A549 (cell line): ENCODE data around the gene CD63. TPM values are rescaled to one million over a fixed set of nuclear protein-coding genes. Genes with fewer than 3 reads are reported as not detected.

Source experiments
- ATAC-seq, 2 experiments: fragments of 200-7000 bp in 1 of 2; fragments of >200 bp in 1 of 2; cut with Nextera tagmentation in 1 of 2; cut with Tn5 transposase in 1 of 2; 3 replicates each; pipeline versions ENCODE4 v1.8.0 to v1.9.1; 2018 to 2020; ENCODE audit warnings: mild to moderate bottlenecking in 1 of 2, moderate library complexity in 1 of 2
- CTCF ChIA-PET: fragments of 300-600 bp; sonication (Branson Sonifier 250); formaldehyde crosslinking; extraction: SDS; loops from one replicate; lab custom pipeline; 2021; ENCODE audit warnings: antibody characterized with exemption, inconsistent platforms; lab: Yijun Ruan, JAX
- POLR2A ChIA-PET: fragments of 350-600 bp; formaldehyde crosslinking; extraction: SDS; loops from one replicate; lab custom pipeline; 2021; ENCODE audit warnings: antibody characterized with exemption, inconsistent platforms; lab: Yijun Ruan, JAX
- DNase-seq, 2 experiments: peaks; one replicate each; pipeline versions ENCODE4 v3.0.0 to v3.0.0-alpha.2; 2011 to 2016; ENCODE audit warnings: low read depth in 1 of 2, low spot score in 1 of 2
- FAIRE-seq: peaks from 2 replicates; lab custom pipeline; 2011; peaks lifted over from hg19 to GRCh38; lab: Jason Lieb, UNC
- H3K27ac ChIP-seq, 2 experiments: fragments of >200 bp; sonication (Bioruptor Twin); formaldehyde crosslinking; 3 replicates each; pipeline ENCODE4 v1.5.1; 2016 to 2017
- H3K4me1 ChIP-seq: fragments of >200 bp; sonication (Bioruptor Twin); formaldehyde crosslinking; 3 replicates; pipeline ENCODE4 v1.6.1; 2016
- H3K4me2 ChIP-seq: fragments of >200 bp; sonication (Bioruptor Twin); formaldehyde crosslinking; 3 replicates; pipeline ENCODE4 v1.6.1; 2016
- H3K4me3 ChIP-seq: fragments of >200 bp; sonication (Bioruptor Twin); formaldehyde crosslinking; 3 replicates; pipeline ENCODE4 v1.5.1; 2016
- H3K9me3 ChIP-seq: fragments of >200 bp; sonication (Bioruptor Twin); formaldehyde crosslinking; 3 replicates; pipeline ENCODE4 v1.6.1; 2016
- CBX2 ChIP-seq: fragments of 200-600 bp; sonication (generic); IDR thresholded peaks from 2 replicates; pipeline ENCODE4 v1.6.1; 2016; ENCODE audit warnings: low read depth, mild to moderate bottlenecking, borderline replicate concordance
- CBX8 ChIP-seq: fragments of 200-600 bp; sonication (generic); IDR thresholded peaks from 2 replicates; pipeline ENCODE4 v1.6.1; 2016
- CHD2 ChIP-seq: fragments of 150-350 bp; IDR thresholded peaks from 2 replicates; pipeline ENCODE4 v1.6.1; 2014; ENCODE audit warnings: low read length; ENCODE audit not compliant: partially characterized antibody
- CHD4 ChIP-seq: fragments of 200-600 bp; sonication (generic); IDR thresholded peaks from 2 replicates; pipeline ENCODE4 v1.6.1; 2016; ENCODE audit warnings: antibody characterized with exemption, mild to moderate bottlenecking, borderline replicate concordance
- EP300 ChIP-seq, 2 experiments: fragments of >200 bp; sonication (Bioruptor Twin); formaldehyde crosslinking; IDR thresholded peaks; 2 replicates in 1 of 2; 3 replicates in 1 of 2; pipeline ENCODE4 v1.6.1; 2016 to 2017
- ESRRA ChIP-seq: fragments of 150-350 bp; IDR thresholded peaks from 2 replicates; pipeline ENCODE4 v1.6.1; 2014; ENCODE audit warnings: mild to moderate bottlenecking, low read length, borderline replicate concordance
- FOXS1 ChIP-seq: fragments of 250-450 bp; sonication (Bioruptor Pico); IDR thresholded peaks from 2 replicates; pipeline ENCODE4 v1.5.0; 2020; ENCODE audit warnings: mild to moderate bottlenecking, moderate library complexity
- GATA3 ChIP-seq: IDR thresholded peaks from 2 replicates; pipeline ENCODE4 v1.6.1; 2012; ENCODE audit warnings: borderline replicate concordance
- HOXA7 ChIP-seq: fragments of 250-450 bp; sonication (Bioruptor Pico); IDR thresholded peaks from 2 replicates; pipeline ENCODE4 v1.5.0; 2020; ENCODE audit warnings: mild to moderate bottlenecking, moderate library complexity
- MAFK ChIP-seq: fragments of 450-650 bp; IDR thresholded peaks from 2 replicates; pipeline ENCODE4 v1.6.1; 2014; ENCODE audit not compliant: partially characterized antibody
- POLR2AphosphoS2 ChIP-seq: conservative IDR thresholded peaks from 2 replicates; pipeline ENCODE4 v1.6.1; 2012; ENCODE audit warnings: low read length, improper control_type of control experiment, inconsistent platforms
- RAD21 ChIP-seq, 2 experiments: fragments of >200 bp in 1 of 2; sonication (Bioruptor Twin) in 1 of 2; formaldehyde crosslinking in 1 of 2; IDR thresholded peaks in 1 of 2; conservative IDR thresholded peaks in 1 of 2; 2 replicates in 1 of 2; 3 replicates in 1 of 2; pipeline ENCODE4 v1.6.1; 2012 to 2018; ENCODE audit warnings: inconsistent platforms in 1 of 2
- RARB ChIP-seq: fragments of 250-450 bp; sonication (Bioruptor Pico); IDR thresholded peaks from 2 replicates; pipeline ENCODE4 v1.8.0; 2021; ENCODE audit warnings: mild to moderate bottlenecking, moderate library complexity
- RFX5 ChIP-seq: fragments of 450-650 bp; IDR thresholded peaks from 2 replicates; pipeline ENCODE4 v1.7.1; 2014; ENCODE audit warnings: antibody characterized with exemption, mild to moderate bottlenecking, moderate library complexity
- SMC3 ChIP-seq: fragments of >200 bp; sonication (Bioruptor Twin); formaldehyde crosslinking; IDR thresholded peaks from 3 replicates; pipeline ENCODE4 v1.6.1; 2018; ENCODE audit warnings: inconsistent platforms
- SREBF2 ChIP-seq: fragments of 450-650 bp; IDR thresholded peaks from 2 replicates; pipeline ENCODE4 v1.6.1; 2014; ENCODE audit warnings: mild to moderate bottlenecking, moderate library complexity
- TFCP2L1 ChIP-seq: fragments of 250-450 bp; sonication (Bioruptor Pico); IDR thresholded peaks from 2 replicates; pipeline ENCODE4 v1.5.0; 2021; ENCODE audit warnings: mild to moderate bottlenecking
- TP53 ChIP-seq: fragments of 250-450 bp; sonication (Bioruptor Pico); IDR thresholded peaks from 2 replicates; pipeline ENCODE4 v1.5.0; 2021; ENCODE audit warnings: mild to moderate bottlenecking, moderate library complexity
- ZNF302 ChIP-seq: fragments of 250-450 bp; sonication (Bioruptor Pico); IDR thresholded peaks from 2 replicates; pipeline ENCODE4 v1.9.0; 2021; ENCODE audit warnings: inconsistent platforms, mild to moderate bottlenecking, moderate library complexity
- ZSCAN20 ChIP-seq: fragments of 250-450 bp; sonication (Bioruptor Pico); IDR thresholded peaks from 2 replicates; pipeline ENCODE4 v1.8.0; 2022; ENCODE audit warnings: mild to moderate bottlenecking, moderate library complexity
- WGBS: methylation state at CpG from one replicate; pipeline ENCODE4 v1.1.6; 2017; ENCODE audit errors: missing lambda C conversion rate; 5-methylcytosine and 5-hydroxymethylcytosine counted together
- polyA plus RNA-seq, 4 experiments: library from polyadenylated mRNA; depleted of rRNA in 3 of 4; stranded (reverse); fragments of >200 nt; fragmentation: RNase III in 1 of 4; extraction: RNeasy Plus Mini Kit Qiagen cat#74134 plus additional on column Dnase treatment in 1 of 4; gene quantifications; 2 replicates in 3 of 4; 3 replicates in 1 of 4; pipeline ENCODE4 v1.2.3, GENCODE V29; 2011 to 2017
- TF ChIP-seq, protein P1 (sequence below): fragments of 450-650 bp; IDR thresholded peaks from 2 replicates; pipeline ENCODE4 v1.6.1; 2014; ENCODE audit warnings: antibody characterized with exemption
- TF ChIP-seq, protein P2 (sequence below): IDR thresholded peaks from 2 replicates; pipeline ENCODE4 v1.6.1; 2012
- TF ChIP-seq, protein P3 (sequence below): fragments of >200 bp; sonication (Bioruptor Twin); formaldehyde crosslinking; IDR thresholded peaks from 2 replicates; pipeline ENCODE4 v1.6.1; 2016
- TF ChIP-seq, protein P4 (sequence below): IDR thresholded peaks from 2 replicates; pipeline ENCODE4 v1.6.1; 2012; ENCODE audit warnings: low read depth, borderline replicate concordance

Gene CD63
- polyA plus RNA-seq, 2 of the 4 experiments (the other 2 are of a cell fraction) = 530 to 724 TPM

DNA sequence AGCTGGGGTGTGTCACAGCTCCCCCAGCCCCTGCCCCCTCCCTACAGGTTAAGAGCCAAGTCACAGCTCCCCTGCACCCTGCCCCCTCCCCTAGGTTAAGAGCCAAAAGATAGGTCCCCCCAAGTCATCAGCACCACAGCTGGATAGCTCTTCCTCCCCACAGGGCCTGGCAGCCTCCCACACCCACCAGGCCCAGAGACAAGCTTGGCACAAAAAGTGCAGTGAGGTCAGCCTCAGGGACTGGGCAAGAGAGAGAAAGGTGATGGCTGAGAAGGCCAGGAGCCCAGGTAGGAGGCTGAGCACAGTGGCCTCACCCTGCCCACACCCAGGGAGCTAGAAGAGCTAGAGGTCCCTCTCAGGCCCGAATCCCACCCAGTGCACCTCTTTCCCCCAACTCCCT lies 29.8 kb downstream of the CD63 start (continued):
- TF ChIP-seq, protein P1, sequence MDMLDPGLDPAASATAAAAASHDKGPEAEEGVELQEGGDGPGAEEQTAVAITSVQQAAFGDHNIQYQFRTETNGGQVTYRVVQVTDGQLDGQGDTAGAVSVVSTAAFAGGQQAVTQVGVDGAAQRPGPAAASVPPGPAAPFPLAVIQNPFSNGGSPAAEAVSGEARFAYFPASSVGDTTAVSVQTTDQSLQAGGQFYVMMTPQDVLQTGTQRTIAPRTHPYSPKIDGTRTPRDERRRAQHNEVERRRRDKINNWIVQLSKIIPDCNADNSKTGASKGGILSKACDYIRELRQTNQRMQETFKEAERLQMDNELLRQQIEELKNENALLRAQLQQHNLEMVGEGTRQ = no peak
- TF ChIP-seq RFX5 (no peak), EP300 (IDR thresholded peaks at IDR 0.05) (no peak)

DNA sequence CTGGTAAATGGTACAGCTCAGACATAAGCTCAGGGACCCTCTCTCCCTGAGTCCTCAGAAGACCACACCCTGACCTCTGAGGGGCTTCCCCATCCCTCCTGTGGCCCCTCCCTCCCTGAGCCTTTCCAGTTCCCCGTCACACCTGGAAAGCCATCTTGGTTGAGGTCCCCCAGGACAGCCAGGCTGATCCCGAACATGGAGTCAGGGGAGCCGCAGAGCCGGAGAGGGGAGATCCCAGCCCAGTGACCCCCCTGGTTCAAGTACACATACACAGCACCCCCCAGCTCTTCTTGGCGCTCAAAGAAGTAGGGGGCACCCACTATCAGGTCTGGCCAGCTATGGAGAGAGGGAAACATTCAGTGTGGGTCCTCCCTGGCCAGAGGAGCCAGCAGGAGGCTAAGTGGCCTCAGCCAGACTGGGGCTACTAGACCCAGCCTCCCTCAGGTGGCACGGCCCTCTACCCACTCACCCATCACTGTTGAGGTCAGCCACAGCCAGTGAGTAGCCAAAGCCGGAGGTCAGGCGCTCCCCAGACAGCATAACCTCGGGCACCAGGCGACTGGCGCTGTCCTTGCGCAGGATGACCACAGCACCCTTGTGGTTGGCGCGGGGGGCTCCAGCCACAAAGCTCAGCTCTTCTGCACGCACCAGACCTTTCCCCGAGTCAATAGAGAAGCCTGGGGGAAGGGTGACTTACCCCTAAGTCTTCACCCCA lies 30.4 kb downstream of the CD63 start:
- 61% methylated on average over 7 of the region's 16 CpGs for WGBS
- H3K9me3 ChIP-seq = no peaks in the 10 kb centered on the region
- no peak for FAIRE-seq
- H3K4me3 ChIP-seq = no peak overlapping the region
- H3K4me2 ChIP-seq = no peak overlapping the region
- no peak for ATAC-seq
- no peaks in the 10 kb centered on the region for H3K4me1 ChIP-seq
- DNase-seq = no peak
- ChIA-PET CTCF (interaction anchor here (1.1 to 1.3 kb wide), 3 partner anchors 8 to 23 kb away, joined by 3 read pairs; partner anchors contain the start of gene BLOC1S1), POLR2A (no interaction called here)
- TF ChIP-seq RAD21 (conservative IDR thresholded peaks at IDR 0.05 in 1 of 2, IDR thresholded peaks at IDR 0.05 in 1 of 2) = no peak
- TF ChIP-seq CBX2 = no peak
- TF ChIP-seq HOXA7 (CRISPR knock-in tag) = no peak
- no peak for TF ChIP-seq CHD2
- TF ChIP-seq ESRRA = no peak
- no peak overlapping the region for H3K27ac ChIP-seq

DNA sequence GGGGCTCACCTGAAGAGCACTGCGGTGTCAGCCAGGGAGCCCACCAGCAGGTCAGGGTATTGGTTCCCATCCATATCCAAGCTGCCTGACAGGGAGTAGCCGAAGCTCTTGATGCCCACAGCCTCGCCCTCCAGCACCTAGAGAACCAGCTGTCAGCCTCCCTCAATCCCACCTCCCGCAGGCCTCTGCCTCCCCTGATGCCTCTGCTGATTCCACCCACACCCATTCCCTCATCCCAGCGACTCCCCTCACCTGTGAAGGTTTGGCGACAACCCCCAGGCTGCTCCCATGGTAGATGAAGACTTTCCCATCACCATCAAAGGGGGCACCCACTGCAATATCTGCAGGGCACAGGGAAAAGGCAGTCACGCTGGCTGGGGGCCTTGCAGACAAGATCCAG lies 31.1 kb downstream of the CD63 start:
- H3K4me3 ChIP-seq = no peak overlapping the region
- no peaks in the 10 kb centered on the region for H3K9me3 ChIP-seq
- POLR2A ChIA-PET = no interaction called here
- ATAC-seq = no peak
- CTCF ChIA-PET = interaction anchor here (1.1 kb wide), 1 partner anchor 8 kb away, joined by 3 read pairs; no protein-coding TSS in a partner anchor
- FAIRE-seq = no peak
- no peak overlapping the region for H3K27ac ChIP-seq
- no peak overlapping the region for H3K4me2 ChIP-seq
- H3K4me1 ChIP-seq = no peaks in the 10 kb centered on the region
- 53% methylated on average over 7 of the region's 7 CpGs for WGBS
- TF ChIP-seq ZSCAN20 (CRISPR knock-in tag) (no peak), RARB (CRISPR knock-in tag) (no peak), MAFK (no peak), CBX8 (no peak), SMC3 (no peak), ZNF302 (no peak), EP300 (IDR thresholded peaks at IDR 0.05) (no peak), POLR2AphosphoS2 (no peak), CHD4 (no peak), TP53 (CRISPR knock-in tag) (no peak), FOXS1 (CRISPR knock-in tag) (no peak), RFX5 (no peak), HOXA7 (CRISPR knock-in tag) (no peak), GATA3 (no peak), TFCP2L1 (CRISPR knock-in tag) (no peak), SREBF2 (no peak)
- TF ChIP-seq, protein P2, sequence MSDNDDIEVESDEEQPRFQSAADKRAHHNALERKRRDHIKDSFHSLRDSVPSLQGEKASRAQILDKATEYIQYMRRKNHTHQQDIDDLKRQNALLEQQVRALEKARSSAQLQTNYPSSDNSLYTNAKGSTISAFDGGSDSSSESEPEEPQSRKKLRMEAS = no peak
- TF ChIP-seq, protein P3, sequence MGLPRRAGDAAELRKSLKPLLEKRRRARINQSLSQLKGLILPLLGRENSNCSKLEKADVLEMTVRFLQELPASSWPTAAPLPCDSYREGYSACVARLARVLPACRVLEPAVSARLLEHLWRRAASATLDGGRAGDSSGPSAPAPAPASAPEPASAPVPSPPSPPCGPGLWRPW = no peak
- TF ChIP-seq, protein P4, sequence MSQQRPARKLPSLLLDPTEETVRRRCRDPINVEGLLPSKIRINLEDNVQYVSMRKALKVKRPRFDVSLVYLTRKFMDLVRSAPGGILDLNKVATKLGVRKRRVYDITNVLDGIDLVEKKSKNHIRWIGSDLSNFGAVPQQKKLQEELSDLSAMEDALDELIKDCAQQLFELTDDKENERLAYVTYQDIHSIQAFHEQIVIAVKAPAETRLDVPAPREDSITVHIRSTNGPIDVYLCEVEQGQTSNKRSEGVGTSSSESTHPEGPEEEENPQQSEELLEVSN = no peak
- DNase-seq = no peak
